ENCODE data around the gene TSPEAR. TPM values are rescaled to one million over a fixed set of nuclear protein-coding genes. Genes with fewer than 3 reads are reported as not detected.

The TSPEAR gene
- total and polyA plus RNA-seq, 10 donors: 0.02 to 0.22 (median 0.03) TPM; not detected in 7

DNA sequence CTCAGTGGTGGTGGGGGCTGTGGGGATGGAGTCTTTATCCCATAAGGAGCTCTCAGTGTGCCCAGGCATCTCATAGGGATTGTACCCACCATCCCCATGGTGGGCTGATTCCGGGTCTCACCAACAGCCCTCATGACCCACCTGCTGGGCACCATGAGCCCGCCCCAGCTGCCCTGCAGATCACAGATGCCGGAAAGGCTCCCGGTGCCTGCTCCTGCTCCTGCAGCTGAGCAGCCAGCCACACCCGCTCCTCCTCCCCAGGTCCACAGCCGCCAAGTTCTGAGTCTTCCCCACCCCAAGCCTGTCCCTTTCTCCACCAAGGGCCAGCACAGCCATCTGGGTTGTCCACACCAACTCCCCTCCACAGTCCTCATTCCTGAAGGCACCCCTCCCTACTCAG, 15.5 kb upstream of the TSPEAR start:
- Histone ChIP-seq H3K9me3 (no peaks in the 10 kb centered on the region), H3K4me1 (peaks cover 5 to 18% (median 9%) of the 10 kb centered on the region in 6 donors), H3K4me3 (no peak overlapping the region), H3K36me3 (no peaks in the 10 kb centered on the region), H3K27ac (no peak overlapping the region), H3K27me3 (replicated peaks in 1 of 7) (peaks cover 3 to 81% (median 50%) of the 10 kb centered on the region in 7 donors)
- peak; percentile 51 for DNase-seq
- no peak for TF ChIP-seq POLR2AphosphoS5 (IDR thresholded peaks at IDR 0.05)
- 67 to 90% (median 84%) methylated on average over 5 to 6 of the region's 6 CpGs for WGBS, 5 donors
- intact Hi-C loops (cut with DNase I; ENCODE audit: low total_unique reads): no loop called here

DNA sequence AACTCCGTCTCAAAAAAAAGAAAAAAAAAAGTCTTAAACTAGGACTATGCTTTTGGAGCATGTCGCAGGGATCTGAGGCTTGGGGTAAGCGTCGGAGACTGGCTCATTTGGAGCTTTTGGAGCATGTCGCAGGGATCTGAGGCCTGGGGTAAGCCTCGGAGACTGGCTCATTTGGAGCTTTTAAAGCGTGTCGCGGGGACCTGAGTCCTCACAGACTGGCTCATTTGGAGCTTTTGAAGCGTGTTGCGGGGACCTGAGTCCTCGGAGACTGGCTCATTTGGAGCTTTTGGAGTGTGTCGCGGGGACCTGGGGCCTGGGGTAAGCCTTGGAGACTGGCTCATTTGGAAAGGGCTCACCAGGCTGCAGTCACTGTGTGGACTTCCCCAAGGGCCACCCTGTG, 13.6 kb upstream of the TSPEAR start:
- H3K27ac ChIP-seq: no peak overlapping the region
- intact Hi-C loops (cut with DNase I; ENCODE audit: low total_unique reads): no loop called here
- no peak for TF ChIP-seq POLR2AphosphoS5 (IDR thresholded peaks at IDR 0.05)
- TF ChIP-seq, protein P1, sequence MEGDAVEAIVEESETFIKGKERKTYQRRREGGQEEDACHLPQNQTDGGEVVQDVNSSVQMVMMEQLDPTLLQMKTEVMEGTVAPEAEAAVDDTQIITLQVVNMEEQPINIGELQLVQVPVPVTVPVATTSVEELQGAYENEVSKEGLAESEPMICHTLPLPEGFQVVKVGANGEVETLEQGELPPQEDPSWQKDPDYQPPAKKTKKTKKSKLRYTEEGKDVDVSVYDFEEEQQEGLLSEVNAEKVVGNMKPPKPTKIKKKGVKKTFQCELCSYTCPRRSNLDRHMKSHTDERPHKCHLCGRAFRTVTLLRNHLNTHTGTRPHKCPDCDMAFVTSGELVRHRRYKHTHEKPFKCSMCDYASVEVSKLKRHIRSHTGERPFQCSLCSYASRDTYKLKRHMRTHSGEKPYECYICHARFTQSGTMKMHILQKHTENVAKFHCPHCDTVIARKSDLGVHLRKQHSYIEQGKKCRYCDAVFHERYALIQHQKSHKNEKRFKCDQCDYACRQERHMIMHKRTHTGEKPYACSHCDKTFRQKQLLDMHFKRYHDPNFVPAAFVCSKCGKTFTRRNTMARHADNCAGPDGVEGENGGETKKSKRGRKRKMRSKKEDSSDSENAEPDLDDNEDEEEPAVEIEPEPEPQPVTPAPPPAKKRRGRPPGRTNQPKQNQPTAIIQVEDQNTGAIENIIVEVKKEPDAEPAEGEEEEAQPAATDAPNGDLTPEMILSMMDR (IDR thresholded peaks at IDR 0.05 in 8 of 11, conservative IDR thresholded peaks at IDR 0.05 in 3 of 11): no peak
- TF ChIP-seq POLR2A (IDR thresholded peaks at IDR 0.05): no peak
- peaks cover 5 to 18% (median 9%) of the 10 kb centered on the region in 6 donors for H3K4me1 ChIP-seq
- 88 to 95% (median 91%) methylated on average over 14 of the region's 14 CpGs for WGBS, 5 donors
- H3K9me3 ChIP-seq: no peaks in the 10 kb centered on the region
- H3K36me3 ChIP-seq: no peaks in the 10 kb centered on the region
- H3K4me3 ChIP-seq: no peak overlapping the region
- DNase-seq: no peak
- H3K27me3 ChIP-seq (replicated peaks in 1 of 7): peaks cover 3 to 90% (median 51%) of the 10 kb centered on the region in 7 donors

DNA sequence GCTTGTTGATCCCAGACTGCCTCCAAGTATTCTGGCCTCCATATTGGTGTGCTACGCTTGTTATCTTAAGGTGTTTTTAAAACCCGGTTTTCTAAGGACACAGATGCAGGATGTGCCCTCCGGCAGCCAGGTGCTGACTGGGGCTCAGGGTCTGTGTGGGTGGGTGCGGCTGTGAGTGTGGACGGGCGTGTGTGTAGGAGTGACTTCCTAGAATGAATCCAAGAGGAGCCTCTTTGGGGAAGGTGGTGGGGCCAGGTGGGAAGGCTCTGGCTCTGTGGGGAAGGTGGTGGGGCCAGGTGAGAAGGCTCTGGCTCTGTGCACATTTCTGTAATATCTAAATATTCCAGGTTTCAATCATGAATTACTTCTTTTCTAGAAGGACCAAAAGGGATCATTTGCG, 12.8 kb upstream of the TSPEAR start:
- DNase-seq: no peak
- Histone ChIP-seq H3K9me3 (no peaks in the 10 kb centered on the region), H3K4me1 (peaks cover 5 to 18% (median 9%) of the 10 kb centered on the region in 6 donors), H3K36me3 (no peaks in the 10 kb centered on the region), H3K27ac (no peak overlapping the region), H3K4me3 (peak overlapping the region in 1 of 8 donors; percentile 27), H3K27me3 (replicated peaks in 1 of 7) (peaks cover 3 to 89% (median 51%) of the 10 kb centered on the region in 7 donors)
- TF ChIP-seq, protein P1 (IDR thresholded peaks at IDR 0.05 in 8 of 11, conservative IDR thresholded peaks at IDR 0.05 in 3 of 11): no peak
- intact Hi-C loops (cut with DNase I; ENCODE audit: low total_unique reads): no loop called here
- 82 to 91% (median 85%) methylated on average over 7 of the region's 7 CpGs for WGBS, 5 donors

DNA sequence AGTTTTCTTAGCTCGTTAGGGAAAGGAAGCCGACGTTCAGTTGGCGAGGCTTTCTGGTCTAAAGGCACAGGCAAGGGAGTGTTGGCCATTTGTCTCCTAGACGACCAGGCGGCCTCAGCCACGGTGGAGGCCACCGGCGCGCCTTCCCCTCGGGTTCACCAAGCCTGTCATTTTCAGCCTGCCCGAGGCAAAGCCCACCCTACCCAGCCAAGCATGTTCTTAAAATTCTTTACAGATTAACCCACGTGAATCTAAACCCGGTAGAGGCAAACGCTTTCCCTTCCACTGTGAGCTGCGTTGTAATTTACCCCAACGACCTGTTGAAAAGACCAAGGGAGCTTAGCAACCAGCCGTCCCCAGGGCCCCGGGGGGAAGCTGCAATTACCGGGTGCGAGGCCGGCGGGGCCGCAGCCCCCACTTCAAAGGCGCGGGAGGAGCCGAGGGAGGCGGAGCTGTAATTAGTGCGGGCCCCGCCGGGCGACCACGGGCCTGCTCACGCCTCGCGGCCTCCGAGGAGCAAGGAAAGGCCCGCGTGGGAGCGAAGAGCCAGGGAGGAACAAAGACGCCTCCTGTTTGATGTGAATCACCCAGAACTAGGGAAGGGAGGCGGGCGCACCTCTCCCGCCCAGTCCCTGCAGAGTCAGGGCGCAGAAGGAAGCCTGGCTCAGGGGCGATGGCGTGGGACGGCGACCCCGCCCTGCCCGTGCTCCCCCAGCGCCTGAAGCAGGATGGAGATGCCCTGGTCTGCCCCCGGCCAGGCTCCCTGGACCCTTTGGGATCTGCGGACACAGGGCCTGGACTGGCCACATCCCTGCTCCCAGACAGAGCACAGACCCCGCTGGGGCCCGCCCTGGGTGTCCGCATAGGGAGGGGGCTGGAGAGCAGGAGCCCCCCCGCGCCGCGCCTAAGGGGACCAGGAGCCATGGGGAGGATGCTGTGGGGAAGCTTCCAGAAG, 12.1 kb upstream of the TSPEAR start:
- peaks cover 5 to 18% (median 9%) of the 10 kb centered on the region in 6 donors for H3K4me1 ChIP-seq
- TF ChIP-seq, protein P1 (IDR thresholded peaks at IDR 0.05 in 8 of 11, conservative IDR thresholded peaks at IDR 0.05 in 3 of 11): no peak
- TF ChIP-seq POLR2A (IDR thresholded peaks at IDR 0.05) (no peak), POLR2AphosphoS5 (IDR thresholded peaks at IDR 0.05) (no peak)
- no peak for DNase-seq
- intact Hi-C loops (cut with DNase I; ENCODE audit: low total_unique reads): no loop called here
- H3K9me3 ChIP-seq: no peaks in the 10 kb centered on the region
- H3K27me3 ChIP-seq (replicated peaks in 1 of 7): peaks cover 3 to 88% (median 51%) of the 10 kb centered on the region in 7 donors
- peak overlapping the region in 2 of 8 donors; percentile 13 to 27 for H3K4me3 ChIP-seq
- 16 to 30% (median 18%) methylated on average over 24 to 61 of the region's 61 CpGs for WGBS, 5 donors
- no peaks in the 10 kb centered on the region for H3K36me3 ChIP-seq
- H3K27ac ChIP-seq: no peak overlapping the region

Data from spleen (tissue), 11 donors.